Measurements from ENCODE around the gene TRIM41.

TRIM41 gene

DNA sequence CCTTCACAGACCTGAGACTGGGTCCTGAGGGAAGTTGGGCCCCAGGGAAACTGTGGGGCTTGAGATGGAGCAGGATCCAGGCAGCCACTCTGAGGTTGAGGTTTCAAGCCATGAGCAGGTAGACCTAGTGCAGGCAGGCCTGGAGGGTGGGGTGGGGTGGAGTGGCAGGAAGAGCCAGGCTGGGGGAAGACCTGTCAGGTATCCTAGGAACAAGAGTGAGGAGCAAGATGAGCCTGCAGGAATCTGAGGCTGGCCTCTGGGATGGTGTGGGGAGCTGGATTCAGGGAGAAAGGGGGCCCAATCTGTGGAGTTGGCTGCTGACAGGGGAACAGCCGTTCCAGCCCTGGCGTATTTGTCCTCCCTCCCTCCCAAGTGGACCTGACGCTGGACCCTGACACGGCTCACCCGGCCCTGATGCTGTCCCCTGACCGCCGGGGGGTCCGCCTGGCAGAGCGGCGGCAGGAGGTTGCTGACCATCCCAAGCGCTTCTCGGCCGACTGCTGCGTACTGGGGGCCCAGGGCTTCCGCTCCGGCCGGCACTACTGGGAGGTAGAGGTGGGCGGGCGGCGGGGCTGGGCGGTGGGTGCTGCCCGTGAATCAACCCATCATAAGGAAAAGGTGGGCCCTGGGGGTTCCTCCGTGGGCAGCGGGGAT lies 10.8 kb downstream of the TRIM41 start:
- no peak for DNase-seq

DNA sequence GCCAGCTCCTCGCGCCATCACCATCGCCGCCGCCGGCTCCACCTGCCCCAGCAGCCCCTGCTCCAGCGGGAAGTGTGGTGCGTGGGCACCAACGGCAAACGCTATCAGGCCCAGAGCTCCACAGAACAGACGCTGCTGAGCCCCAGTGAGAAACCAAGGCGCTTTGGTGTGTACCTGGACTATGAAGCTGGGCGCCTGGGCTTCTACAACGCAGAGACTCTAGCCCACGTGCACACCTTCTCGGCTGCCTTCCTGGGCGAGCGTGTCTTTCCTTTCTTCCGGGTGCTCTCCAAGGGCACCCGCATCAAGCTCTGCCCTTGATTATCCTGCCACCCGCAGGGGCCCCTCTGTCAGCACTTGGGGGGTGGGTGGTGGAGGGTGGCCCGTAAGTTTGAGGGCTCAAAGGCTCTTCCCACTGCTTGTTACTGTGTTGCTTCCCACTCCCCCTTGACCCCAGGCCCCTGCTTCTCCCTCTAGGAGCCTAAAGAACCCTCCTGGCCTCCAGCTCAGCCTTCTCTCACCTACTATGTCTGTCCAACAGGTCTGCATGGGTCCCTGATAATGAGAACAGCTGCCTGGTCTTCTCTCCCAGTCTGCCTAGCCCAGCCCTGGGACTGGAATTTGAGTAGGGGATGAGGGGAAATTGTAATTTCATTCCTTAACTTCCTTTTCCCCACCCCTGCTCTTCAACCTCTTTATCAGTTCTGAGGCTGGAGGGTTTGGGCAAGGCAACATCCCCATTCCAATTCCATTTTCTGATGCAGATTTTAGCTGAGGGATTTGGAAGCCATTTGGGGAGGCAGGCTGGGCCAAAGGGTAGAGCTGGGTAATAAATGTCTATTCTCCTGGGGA lies 11.6 kb downstream of the TRIM41 start:
- DNase-seq, result no peak

- no peak for DNase-seq
These were observed 12.2 kb downstream of the TRIM41 start for GRCh38 chr5:181235323-181235688.

DNA sequence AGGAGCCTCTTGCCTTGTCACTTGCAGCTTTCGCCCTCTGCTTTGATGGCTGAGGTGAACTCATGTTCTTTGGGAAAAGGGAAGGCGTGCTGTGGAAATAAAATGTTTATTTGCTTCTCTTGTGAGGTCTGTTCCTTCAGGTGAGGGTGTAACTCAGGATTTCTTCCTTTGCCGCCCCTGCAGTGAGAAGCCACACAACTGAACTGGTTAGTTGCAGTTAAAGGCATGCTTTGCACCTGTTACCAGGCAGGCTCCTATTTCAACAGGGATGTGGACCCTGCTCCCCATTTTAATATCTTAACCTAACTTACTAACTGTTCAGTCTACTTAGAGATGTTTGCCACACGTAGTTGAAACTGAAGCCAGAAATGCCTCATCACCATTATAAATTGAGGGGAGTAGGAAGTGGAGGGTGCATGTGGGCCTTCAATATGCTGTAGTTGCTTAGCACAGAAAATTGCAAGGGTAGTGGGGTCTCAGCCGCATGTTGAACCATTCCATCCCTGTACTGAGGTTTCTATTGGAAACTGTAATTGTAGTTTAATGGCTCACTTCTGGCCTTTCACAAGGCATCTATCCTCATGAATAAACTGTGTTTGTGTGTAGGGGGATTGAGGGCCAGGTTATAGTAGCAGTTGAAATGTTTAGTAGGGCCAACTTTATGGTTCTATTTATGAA lies 12.7 kb downstream of the TRIM41 start:
- no peak for DNase-seq

- DNase-seq, result no peak
These were observed 13.4 kb downstream of the TRIM41 start for GRCh38 chr5:181236471-181236870.

GRCh38 chr5:181236954-181237641 lies 14.0 kb downstream of the TRIM41 start:
- DNase-seq, result no peak

DNA sequence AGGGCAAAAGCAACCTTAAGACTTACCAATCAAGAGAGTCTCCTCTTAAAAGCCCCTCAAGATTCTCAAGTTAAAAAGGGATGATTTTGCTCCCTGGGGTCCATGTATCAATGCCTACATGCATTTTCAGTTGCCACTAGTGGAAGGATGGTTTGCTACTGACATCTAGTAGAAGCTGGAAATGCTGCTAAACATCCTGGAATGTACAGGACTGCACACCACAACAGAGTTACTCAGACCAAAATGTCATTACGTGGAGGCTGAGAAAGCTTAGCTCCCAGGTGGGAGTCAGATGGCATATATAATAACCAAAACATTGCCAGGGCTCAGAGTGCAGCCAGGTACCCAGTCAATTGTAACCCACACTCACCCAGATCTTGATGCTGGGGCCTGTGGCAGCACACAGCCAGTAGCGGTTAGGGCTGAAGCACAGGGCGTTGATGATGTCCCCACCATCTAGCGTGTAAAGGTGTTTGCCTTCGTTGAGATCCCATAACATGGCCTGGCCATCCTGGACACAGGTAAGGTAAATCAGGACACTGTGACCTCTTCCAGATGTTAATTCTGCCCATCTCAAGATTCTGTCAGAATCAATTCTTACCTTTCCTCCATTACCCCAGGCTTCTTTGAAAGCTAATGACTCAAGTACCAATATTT lies 14.8 kb downstream of the TRIM41 start:
- no peak for DNase-seq

DNA sequence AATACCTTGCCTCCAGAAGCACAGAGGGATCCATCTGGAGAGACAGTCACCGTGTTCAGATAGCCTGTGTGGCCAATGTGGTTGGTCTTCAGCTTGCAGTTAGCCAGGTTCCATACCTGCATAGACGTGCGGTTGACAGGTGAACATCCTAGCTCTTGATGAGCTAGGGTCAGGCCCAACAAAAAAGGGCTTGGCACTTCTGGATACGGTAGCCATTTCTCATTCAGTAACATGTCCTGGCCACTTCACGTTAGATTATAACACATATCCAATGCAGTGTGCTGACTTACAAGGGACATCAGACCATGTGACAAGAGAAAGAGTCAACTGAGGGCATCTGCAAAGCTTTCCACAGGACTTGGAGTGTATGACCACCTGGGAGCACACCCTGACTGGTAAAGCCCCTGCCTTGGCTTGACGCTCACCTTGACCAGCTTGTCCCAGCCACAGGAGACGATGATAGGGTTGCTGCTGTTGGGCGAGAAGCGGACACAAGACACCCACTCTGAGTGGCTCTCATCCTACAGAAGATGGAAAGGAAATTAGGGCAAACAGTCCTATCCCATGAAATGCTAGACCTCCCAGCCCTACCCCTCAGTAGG lies 16.1 kb downstream of the TRIM41 start:
- DNase-seq, result no peak

GRCh38 chr5:181241393-181241975 lies 18.4 kb downstream of the TRIM41 start:
- DNase-seq, result no peak

- no peak for DNase-seq
These were observed 19.0 kb downstream of the TRIM41 start for GRCh38 chr5:181242031-181242451.

GRCh38 chr5:181243018-181243563 lies 20.0 kb downstream of the TRIM41 start:
- no peak for DNase-seq

- no peak for DNase-seq
These were observed 20.7 kb downstream of the TRIM41 start, which contains the start of gene RACK1 for GRCh38 chr5:181243564-181244343. TSS of gene RACK1 (minus strand) at chr5:181243906. CDS start at chr5:181243800, 106 bp downstream.

GRCh38 chr5:181245427-181246275 lies 22.6 kb downstream of the TRIM41 start:
- DNase-seq, result no peak

DNA sequence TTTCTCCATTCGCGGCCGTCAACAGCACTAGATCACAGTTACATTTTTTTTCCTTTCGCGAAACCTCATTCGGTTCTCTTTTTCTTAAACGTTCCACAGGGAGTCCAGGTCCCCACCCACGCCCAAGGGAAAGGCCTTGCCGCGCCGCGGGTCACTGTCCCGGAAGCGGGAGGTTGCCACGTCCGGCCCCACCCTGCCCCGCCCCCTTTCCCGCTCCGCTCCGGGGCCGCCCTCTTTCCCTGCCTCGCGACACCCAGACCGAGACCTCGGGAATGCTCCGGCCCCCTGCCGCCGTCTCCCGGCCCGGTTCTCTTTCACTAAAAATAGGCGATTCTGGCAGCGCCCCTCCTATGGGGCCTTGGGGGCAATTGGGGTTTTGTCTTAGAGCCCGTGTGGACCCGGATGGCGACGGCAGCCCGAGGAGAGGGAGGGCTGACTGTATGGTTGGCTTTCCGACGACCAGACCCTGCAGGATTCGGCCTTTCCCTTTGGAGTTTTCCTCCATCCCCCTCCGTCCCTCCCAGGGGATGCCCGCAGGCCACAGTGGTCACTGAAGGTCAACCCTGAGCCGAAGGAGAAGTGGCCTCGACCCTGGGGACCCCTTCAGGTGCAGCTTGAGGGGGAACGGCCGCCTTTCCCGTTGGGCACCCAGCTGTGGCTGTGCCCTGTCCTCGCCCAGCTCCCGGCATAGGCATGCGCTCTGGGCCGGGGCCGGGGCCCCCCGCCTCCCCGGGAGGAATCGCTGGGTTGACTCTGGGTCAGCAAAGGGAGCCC lies 23.4 kb downstream of the TRIM41 start:
- DNase-seq, result no peak

DNA sequence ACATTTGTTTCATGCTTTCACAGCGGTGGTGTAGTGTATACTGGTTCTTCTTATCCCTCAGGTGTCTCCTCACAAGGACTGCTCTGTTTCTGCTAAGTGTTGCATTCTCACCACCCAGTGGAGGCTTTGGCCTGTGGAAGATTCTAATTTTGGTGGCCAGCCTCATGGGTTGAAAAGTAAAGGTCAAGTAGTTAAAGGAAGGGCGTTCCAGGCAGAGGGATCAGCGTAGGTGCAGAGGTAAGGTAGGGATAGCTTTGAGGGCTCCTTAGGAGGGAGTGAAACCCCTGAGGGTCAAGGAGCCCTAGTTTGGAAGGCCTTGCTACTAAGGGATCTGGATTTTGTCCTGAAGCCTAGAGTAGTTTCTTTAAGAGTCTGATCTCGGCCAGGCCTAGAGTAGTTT lies 25.2 kb downstream of the TRIM41 start:
- no peak for DNase-seq

GRCh38 chr5:181255276-181255675 lies 32.2 kb downstream of the TRIM41 start:
- DNase-seq, result no peak

- DNase-seq, result no peak
These were observed 32.9 kb downstream of the TRIM41 start for GRCh38 chr5:181255836-181256578.

GRCh38 chr5:181258576-181258975 lies 35.5 kb downstream of the TRIM41 start:
- no peak for DNase-seq
